ENCODE results near the gene NRROS. TPM values are rescaled to one million over a fixed set of nuclear protein-coding genes. Genes with fewer than 3 reads are reported as not detected.

NRROS gene
- total and polyA plus RNA-seq, 2 of the 13 experiments (the other 11 are each of a cell fraction or from before 2014, with no cell fraction given), result not detected

DNA sequence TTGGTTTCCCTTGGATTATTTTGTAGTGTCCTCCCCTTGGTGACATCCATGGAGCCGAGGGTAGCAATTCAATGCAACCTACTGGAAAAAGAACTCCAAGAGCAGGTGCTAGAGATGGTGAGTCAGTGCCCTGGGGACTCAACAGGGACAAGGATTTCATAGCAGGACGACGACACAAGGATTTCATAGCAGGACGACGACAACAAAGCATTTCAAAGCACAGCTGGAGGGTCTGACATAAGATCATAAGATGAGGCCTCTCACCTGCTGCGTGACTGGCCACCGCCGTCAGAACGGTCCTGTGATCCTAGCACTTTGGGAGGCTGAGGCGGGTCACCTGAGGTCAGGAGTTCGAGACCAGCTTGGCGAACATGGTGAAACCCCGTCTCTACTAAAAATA is 22.5 kb downstream of the NRROS start (continued):
- TF ChIP-seq PHB2 (IDR thresholded peaks at IDR 0.05; ENCODE audit: partially characterized antibody), result no peak

DNA sequence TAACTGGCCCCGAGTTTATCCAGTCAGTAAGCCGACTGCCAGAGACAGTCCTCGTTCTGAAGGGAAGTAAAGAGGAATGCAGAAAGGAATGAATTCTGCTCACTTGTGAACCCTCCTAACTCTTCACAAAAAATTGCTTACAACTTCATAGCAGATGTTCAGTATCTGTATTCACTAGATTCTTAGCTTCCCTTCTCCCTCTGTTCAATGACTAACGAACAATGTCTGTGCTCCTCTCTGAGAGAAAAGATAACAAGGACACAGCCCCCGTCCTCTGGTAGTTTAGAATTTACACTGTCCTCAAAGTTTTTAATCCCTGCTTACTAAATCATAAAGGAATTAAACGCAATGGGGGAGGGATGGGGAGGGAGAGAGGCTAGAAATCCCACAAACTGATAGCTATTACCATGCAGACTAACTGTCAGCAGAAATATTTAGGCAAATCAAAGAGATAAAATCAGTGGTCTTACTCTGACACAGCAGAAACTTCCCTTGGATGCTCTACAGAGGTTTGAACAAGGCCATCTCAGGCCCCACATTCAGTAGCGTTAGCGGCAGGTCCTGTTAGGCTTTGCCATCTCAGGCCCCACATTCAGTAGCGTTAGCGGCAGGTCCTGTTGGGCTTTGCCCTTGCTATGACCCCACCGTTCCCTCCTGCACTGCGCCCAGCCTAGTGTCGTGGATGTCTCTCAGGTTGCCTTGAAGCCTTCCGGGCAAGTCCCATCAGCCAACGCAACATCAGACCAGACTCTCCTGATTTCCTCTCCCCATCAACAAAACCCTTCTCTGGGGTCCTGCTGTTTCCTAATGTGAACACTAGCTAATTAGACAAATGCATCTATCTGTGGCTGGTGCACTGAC is 23.4 kb downstream of the NRROS start:
- WGBS (ENCODE audit: low lambda C conversion rate), result 43% methylated on average over 11 of the region's 15 CpGs
- DNase-seq (ENCODE audit: low spot score) (no peak), FAIRE-seq (no peak), ATAC-seq (no peak)
- Histone ChIP-seq H3K9me3 (ENCODE audit: low read length) (no peaks in the 10 kb centered on the region), H3K36me3 (replicated peaks in 1 of 2; ENCODE audit: control insufficient read depth in 1 of 2, insufficient read depth in 2 of 2, low read length in 2 of 2) (no peaks in the 10 kb centered on the region), H2AFZ (ENCODE audit: low read length) (no peak overlapping the region), H3K4me2 (ENCODE audit: low read depth, low read length) (no peak overlapping the region), H3K79me2 (ENCODE audit: insufficient read depth, low read length) (no peaks in the 10 kb centered on the region), H3K9ac (ENCODE audit: insufficient read depth, low read depth, low read length) (no peak overlapping the region), H3K4me3 (replicated peaks in 1 of 3; ENCODE audit: insufficient read depth in 1 of 3, low read depth in 2 of 3, low read length in 3 of 3) (no peak overlapping the region), H3K27ac (ENCODE audit: extremely low read length, insufficient read depth, low read length) (no peak overlapping the region), H3K4me1 (ENCODE audit: insufficient read depth, low read length) (peaks cover 31% of the 10 kb centered on the region), H4K20me1 (ENCODE audit: insufficient read depth, low read length) (no peaks in the 10 kb centered on the region), H3K27me3 (ENCODE audit: control insufficient read depth in 1 of 2, insufficient read depth in 2 of 2, low read length in 2 of 2) (peaks cover 7 to 26% of the 10 kb centered on the region in 2 experiments; a peak in 4 of 5 replicates)
- ChIA-PET CTCF (ENCODE audit: low intra/inter-chr PET ratio, low total read pairs) (no interaction called here), POLR2A (no interaction called here)
- TF ChIP-seq ZNF33B (CRISPR knock-in tag; IDR thresholded peaks at IDR 0.05) (no peak), ERF (CRISPR knock-in tag; IDR thresholded peaks at IDR 0.05) (no peak), ZNF30 (CRISPR knock-in tag; IDR thresholded peaks at IDR 0.05) (no peak), SALL1 (CRISPR knock-in tag; IDR thresholded peaks at IDR 0.05) (no peak)
- TF ChIP-seq, protein P1, sequence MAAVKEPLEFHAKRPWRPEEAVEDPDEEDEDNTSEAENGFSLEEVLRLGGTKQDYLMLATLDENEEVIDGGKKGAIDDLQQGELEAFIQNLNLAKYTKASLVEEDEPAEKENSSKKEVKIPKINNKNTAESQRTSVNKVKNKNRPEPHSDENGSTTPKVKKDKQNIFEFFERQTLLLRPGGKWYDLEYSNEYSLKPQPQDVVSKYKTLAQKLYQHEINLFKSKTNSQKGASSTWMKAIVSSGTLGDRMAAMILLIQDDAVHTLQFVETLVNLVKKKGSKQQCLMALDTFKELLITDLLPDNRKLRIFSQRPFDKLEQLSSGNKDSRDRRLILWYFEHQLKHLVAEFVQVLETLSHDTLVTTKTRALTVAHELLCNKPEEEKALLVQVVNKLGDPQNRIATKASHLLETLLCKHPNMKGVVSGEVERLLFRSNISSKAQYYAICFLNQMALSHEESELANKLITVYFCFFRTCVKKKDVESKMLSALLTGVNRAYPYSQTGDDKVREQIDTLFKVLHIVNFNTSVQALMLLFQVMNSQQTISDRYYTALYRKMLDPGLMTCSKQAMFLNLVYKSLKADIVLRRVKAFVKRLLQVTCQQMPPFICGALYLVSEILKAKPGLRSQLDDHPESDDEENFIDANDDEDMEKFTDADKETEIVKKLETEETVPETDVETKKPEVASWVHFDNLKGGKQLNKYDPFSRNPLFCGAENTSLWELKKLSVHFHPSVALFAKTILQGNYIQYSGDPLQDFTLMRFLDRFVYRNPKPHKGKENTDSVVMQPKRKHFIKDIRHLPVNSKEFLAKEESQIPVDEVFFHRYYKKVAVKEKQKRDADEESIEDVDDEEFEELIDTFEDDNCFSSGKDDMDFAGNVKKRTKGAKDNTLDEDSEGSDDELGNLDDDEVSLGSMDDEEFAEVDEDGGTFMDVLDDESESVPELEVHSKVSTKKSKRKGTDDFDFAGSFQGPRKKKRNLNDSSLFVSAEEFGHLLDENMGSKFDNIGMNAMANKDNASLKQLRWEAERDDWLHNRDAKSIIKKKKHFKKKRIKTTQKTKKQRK (IDR thresholded peaks at IDR 0.05; ENCODE audit: low read length), result no peak
- intact Hi-C loops (cut with micrococcal nuclease; ENCODE audit: unreplicated experiment), result no loop called here
- in situ Hi-C loops (cut with HindIII; ENCODE audit: extremely low pct_ligation_motif_present, low pct_unique_long_range_greater_than_20kb), result no loop called here
- no TSS peak for BruUV-seq (replicated peaks)

Measured in HepG2 (cell line).